Aorta (tissue), 5 donors: ENCODE data around the gene LRRC8D. TPM values are rescaled to one million over a fixed set of nuclear protein-coding genes. Genes with fewer than 3 reads are reported as not detected.

Experiments
- ATAC-seq: fragments of 200-7000 bp; cut with Tn5 transposase; one replicate; pipeline ENCODE4 v1.9.1; 2022; ENCODE audit warnings: moderate library complexity; ENCODE audit not compliant: low FRiP score
- DNase-seq, 2 donors: peaks; one replicate each; pipeline ENCODE4 v3.0.0-alpha.2; 2020
- H3K27ac ChIP-seq, 2 donors: one replicate each; pipeline ENCODE4 v1.5.1; 2013; ENCODE audit warnings: low read length in 2 of 2, mild to moderate bottlenecking in 2 of 2, moderate library complexity in 2 of 2, control low read depth in 1 of 2, inconsistent platforms in 1 of 2, low read depth in 1 of 2
- H3K27me3 ChIP-seq, 2 donors: one replicate each; pipeline ENCODE4 v1.6.1; 2013; ENCODE audit warnings: control low read depth in 1 of 2, low read length in 1 of 2, mild to moderate bottlenecking in 1 of 2, moderate library complexity in 1 of 2; ENCODE audit not compliant: insufficient read depth in 2 of 2, control insufficient read depth in 1 of 2
- H3K36me3 ChIP-seq, 2 donors: one replicate each; pipeline ENCODE4 v1.6.1; 2013; ENCODE audit warnings: control low read depth in 1 of 2, low read length in 1 of 2, mild to moderate bottlenecking in 1 of 2; ENCODE audit not compliant: insufficient read depth in 2 of 2, control insufficient read depth in 1 of 2
- H3K4me1 ChIP-seq, 2 donors: one replicate each; pipeline ENCODE4 v1.6.1; 2013; ENCODE audit warnings: low read length in 2 of 2, control low read depth in 1 of 2, mild to moderate bottlenecking in 1 of 2, moderate library complexity in 1 of 2; ENCODE audit not compliant: insufficient read depth in 2 of 2, control insufficient read depth in 1 of 2
- H3K4me3 ChIP-seq, 2 donors: one replicate each; pipeline ENCODE4 v1.5.1; 2013; ENCODE audit warnings: low read length in 2 of 2, control low read depth in 1 of 2, mild to moderate bottlenecking in 1 of 2
- H3K9me3 ChIP-seq: one replicate; pipeline ENCODE4 v1.6.1; 2013; ENCODE audit warnings: mild to moderate bottlenecking, low read length; ENCODE audit not compliant: control insufficient read depth
- WGBS, 2 donors: extraction: QIAGEN DNeasy Blood & Tissue Kit; methylation state at CpG; one replicate each; pipeline ENCODE4 v1.1.7; 2013; 5-methylcytosine and 5-hydroxymethylcytosine counted together
- intact Hi-C, 2 donors: fragments of 100-400 bp; cut with DNase I; formaldehyde crosslinking; loops; one replicate each; pipeline versions ENCODE4 v1.14.2 to v1.15.0; 2022
- polyA plus RNA-seq, 2 donors: library from polyadenylated mRNA; stranded (reverse); fragments of 200-250 nt; gene quantifications; one replicate each; pipeline ENCODE4 v1.2.3, GENCODE V29; 2013
- total RNA-seq, 2 donors: library from RNA; stranded (reverse); fragmentation: NEBNext Ultra II Directional; extraction: Animal tissue kit (Norgen Biotek cat#: 25700); gene quantifications; one replicate each; pipeline ENCODE4 v1.2.1, GENCODE V29; 2021
- donor health status: healthy with polysubstance abuse.
- donor health status: Bipolar disorder and iron deficiency.
- donor health status: DM: no; HTN: no; CAD: no.
- donor health status: DM: no; HTN: no; CAD: no.
- donor health status: DM: yes; HTN: yes; CAD: no.

Gene LRRC8D
- total and polyA plus RNA-seq, 4 donors, result 0.38 to 10.3 (median 4.0) TPM

DNA sequence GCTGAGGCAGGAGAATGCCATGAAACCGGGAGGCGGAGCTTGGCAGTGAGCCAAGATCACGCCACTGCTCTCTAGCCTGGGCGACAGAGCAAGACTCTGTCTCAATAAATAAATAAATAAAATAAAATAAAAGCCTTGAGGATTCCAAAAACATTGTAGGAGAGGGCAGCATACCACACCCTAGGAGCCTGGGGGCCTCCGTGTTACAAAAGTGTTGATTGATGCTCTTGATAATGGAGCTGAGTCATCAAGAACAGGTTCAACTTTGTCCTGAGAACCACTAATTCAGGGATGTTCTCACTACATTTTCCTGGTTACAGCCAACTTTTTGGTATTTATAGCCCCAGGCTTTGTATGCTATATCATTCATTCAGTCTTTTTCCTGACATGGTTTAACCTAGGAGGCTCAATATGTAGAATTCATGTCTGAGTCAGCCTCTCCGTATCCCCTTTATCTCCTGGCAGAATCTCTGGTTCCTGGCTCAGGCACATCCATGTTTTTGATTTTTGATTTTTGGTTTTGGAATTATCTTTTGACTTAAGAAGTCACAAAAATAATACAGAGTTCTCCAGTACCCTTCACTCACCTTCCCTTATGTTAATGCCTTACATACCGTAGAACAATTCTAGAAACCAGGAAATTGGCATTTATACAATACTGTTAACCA is 69.4 kb downstream of the LRRC8D start:
- Histone ChIP-seq H3K36me3 (no peaks in the 10 kb centered on the region), H3K4me1 (no peaks in the 10 kb centered on the region), H3K4me3 (no peak overlapping the region), H3K9me3 (no peaks in the 10 kb centered on the region), H3K27me3 (no peaks in the 10 kb centered on the region), H3K27ac (no peak overlapping the region)
- 40 to 44% methylated on average over 7 of the region's 7 CpGs for WGBS, 2 donors
- intact Hi-C loops, result no loop called here
- DNase-seq (peak in 1 of 2 donors; percentile 76), ATAC-seq (no peak)

DNA sequence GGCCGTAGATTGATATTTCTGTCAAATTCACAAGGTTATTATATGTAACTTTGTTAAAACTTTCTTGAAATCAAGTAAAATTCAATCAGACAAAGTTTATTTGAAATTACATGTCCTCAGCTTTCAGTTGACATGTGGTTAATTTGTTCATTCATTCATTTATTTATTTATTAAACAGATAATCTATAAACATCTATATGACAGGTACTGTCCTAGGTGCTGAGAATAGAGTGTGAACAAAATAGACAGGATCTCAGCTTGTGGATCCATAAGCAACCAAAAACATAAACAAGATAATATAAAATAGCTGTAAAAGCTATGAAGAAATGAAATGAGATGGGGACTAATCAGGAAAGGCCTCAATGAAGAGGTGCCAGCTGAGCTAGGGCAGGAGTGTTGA is 72.0 kb downstream of the LRRC8D start:
- Histone ChIP-seq H3K4me1 (no peaks in the 10 kb centered on the region), H3K9me3 (no peaks in the 10 kb centered on the region), H3K36me3 (no peaks in the 10 kb centered on the region), H3K27me3 (no peaks in the 10 kb centered on the region), H3K4me3 (no peak overlapping the region), H3K27ac (no peak overlapping the region)
- ATAC-seq (no peak), DNase-seq (no peak)
- intact Hi-C loops, result no loop called here
- 99 to 100% methylated on average over 1 of the region's 1 CpG for WGBS, 2 donors

DNA sequence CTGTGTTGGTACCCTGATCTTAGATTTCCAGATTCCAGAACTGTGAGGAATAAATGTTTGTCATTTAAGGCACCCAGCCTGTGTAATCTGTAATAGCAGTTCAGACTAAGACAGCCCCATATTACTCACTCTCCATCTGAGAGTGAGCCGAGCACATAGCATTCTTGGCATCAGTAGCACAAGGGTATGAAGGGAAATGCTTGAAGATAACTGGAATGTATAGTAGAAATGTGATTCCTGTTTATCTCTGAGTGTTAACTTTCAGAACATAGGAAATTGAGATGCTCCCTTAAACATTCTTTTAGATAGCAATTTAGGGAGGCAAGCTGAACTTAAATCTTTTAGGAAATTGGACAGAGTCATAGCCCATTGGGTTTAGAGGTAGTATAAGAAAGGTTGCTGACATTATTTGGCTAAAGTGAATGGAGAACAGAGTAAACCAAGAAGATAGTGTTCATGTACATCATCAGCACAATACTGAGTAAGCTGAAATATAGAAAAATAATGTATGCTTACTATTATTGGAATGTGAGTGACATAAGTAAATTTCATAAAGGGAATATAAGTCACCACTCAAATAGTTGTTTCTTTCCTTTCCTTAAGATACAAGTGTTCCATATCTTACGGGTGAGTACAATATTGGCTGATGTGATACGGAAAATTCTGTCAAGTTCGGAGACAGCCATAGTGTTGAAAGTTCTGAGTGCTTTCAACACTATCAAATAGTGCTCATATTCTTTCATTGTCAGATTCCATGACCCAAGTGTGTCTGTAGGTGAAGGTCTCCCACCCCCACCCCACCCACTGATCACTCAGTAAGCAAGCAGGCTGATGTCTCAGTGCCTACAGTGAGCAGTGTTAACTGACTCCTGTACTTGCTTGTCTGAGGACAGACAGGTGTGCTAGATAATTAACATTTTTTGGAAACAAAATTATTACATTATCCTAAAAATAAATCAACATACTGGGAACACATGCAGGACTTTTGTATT is 73.7 kb downstream of the LRRC8D start:
- Histone ChIP-seq H3K4me1 (no peaks in the 10 kb centered on the region), H3K4me3 (no peak overlapping the region), H3K36me3 (no peaks in the 10 kb centered on the region), H3K27ac (no peak overlapping the region), H3K9me3 (no peaks in the 10 kb centered on the region), H3K27me3 (no peaks in the 10 kb centered on the region)
- WGBS, 2 donors, result 69 to 76% methylated on average over 4 of the region's 4 CpGs
- DNase-seq (no peak), ATAC-seq (no peak)
- intact Hi-C loops, result no loop called here

DNA sequence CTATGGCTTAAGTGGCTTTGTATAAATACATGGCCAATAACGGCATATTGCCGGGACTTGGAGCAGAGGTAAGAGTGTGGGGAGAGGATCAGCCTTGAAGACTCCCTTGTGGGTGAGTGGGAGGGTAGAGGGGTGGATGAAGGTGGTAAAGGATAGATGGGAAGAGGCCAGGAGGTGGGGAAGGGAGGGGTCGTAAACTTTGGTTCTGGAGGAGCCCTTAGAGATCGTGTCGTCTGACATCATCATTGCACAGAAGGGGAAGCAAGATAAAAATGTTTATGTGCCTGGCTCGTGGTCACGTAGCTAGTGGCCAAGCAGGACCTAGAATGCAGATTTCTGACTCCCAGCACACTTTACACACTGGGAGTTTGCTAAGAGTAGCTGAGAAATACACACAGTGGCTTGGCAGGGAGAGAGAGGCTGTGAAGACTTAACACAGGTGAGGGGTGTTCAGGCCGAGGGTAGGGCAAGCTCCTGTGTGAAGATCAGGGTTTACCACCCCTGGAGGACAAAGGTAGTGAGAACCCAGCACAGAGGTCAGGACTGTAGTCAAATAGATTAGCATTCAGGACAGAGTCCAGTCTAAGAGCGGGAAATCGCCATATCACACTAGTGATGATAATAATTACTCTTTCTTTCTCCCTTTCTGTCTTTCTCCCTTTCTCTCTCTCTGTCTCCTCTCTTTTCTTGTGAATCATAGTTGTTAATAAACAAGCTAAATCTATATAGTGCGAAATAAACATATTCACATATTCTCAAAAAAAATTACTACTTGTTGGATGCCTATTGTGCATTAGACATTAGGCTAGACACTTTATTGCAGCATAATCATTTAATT is 75.5 kb downstream of the LRRC8D start:
- no peak overlapping the region for H3K4me3 ChIP-seq
- peaks cover 0 to 2% of the 10 kb centered on the region in 2 donors for H3K4me1 ChIP-seq
- H3K27me3 ChIP-seq, result no peaks in the 10 kb centered on the region
- H3K9me3 ChIP-seq, result no peaks in the 10 kb centered on the region
- H3K36me3 ChIP-seq, result no peaks in the 10 kb centered on the region
- no peak overlapping the region for H3K27ac ChIP-seq
- intact Hi-C loops, result no loop called here
- ATAC-seq, result no peak
- DNase-seq, result no peak
- WGBS, 2 donors, result 83 to 88% methylated on average over 11 of the region's 11 CpGs

DNA sequence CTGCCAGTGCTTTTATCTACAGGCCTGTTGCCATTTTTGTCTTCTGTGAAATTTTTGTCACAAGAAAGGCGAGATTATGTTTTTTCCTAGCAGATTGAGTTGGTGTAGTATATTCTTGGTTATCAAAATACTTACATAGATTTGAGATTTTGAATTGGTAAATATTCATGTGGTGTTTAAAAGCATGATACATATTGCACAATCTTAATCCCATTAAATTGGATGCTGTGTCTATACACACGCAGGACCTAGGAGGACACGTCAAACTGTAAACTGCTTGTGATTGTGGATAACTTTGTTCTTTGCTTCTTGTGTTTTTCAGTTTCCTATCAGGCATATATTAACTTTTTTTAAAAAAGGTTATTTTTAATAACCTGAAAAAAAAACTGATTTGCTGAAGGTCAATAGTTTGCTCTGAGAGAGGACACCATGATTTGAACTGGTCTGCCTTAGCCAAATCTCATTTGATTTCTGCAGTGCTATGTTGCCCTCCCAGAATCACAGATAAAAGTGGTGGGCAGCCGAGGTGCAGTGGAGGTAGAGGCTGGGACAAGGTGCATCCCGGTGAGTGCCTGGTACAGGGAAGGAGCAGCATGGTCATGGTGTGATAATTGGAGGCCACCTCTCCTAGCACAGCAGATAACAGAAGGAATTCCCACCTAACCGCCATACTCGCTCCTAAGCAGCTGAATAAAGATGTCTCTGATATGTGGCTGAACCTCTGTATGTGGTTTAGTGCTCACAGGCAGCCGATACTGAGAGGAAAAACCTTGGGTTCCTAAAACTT is 76.7 kb downstream of the LRRC8D start:
- no peak overlapping the region for H3K4me3 ChIP-seq
- no peaks in the 10 kb centered on the region for H3K9me3 ChIP-seq
- H3K4me1 ChIP-seq, result peaks cover 0 to 2% of the 10 kb centered on the region in 2 donors
- no peak for DNase-seq
- intact Hi-C loops, result no loop called here
- no peak for ATAC-seq
- no peaks in the 10 kb centered on the region for H3K36me3 ChIP-seq
- 89 to 94% methylated on average over 8 of the region's 8 CpGs for WGBS, 2 donors
- H3K27ac ChIP-seq, result no peak overlapping the region
- no peaks in the 10 kb centered on the region for H3K27me3 ChIP-seq

DNA sequence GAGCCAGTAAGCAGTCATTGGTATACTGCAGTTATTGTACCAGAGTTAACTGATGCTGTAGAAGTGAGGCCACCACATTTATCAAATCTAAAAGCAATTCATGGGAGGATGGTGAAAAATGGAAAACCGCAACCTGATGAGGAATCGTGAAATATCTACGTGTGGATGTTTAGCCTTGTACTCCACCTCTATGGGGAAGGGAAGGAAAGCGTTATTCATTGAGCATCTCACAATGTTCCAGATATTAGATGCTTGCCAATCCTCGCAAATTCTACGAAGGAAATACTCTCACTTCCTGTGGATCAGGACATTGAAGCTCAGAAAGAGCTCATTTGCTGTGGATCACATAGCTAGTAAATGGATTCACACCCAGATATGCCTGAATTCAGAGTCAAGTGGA is 77.3 kb downstream of the LRRC8D start:
- intact Hi-C loops, result no loop called here

GRCh38 chr1:89898695-89899470 is 78.1 kb downstream of the LRRC8D start:
- 94 to 95% methylated on average over 7 of the region's 7 CpGs for WGBS, 2 donors
- no peak overlapping the region for H3K4me3 ChIP-seq
- intact Hi-C loops, result no loop called here
- peaks cover 0 to 2% of the 10 kb centered on the region in 2 donors for H3K4me1 ChIP-seq
- no peak overlapping the region for H3K27ac ChIP-seq
- DNase-seq (no peak), ATAC-seq (no peak)
- no peaks in the 10 kb centered on the region for H3K27me3 ChIP-seq
- H3K36me3 ChIP-seq, result no peaks in the 10 kb centered on the region
- no peaks in the 10 kb centered on the region for H3K9me3 ChIP-seq

More for the DNA sequence above, 77.3 kb downstream of the LRRC8D start:
- ATAC-seq (no peak), DNase-seq (no peak)
- Histone ChIP-seq H3K4me1 (peaks cover 0 to 2% of the 10 kb centered on the region in 2 donors), H3K27me3 (no peaks in the 10 kb centered on the region), H3K4me3 (no peak overlapping the region), H3K36me3 (no peaks in the 10 kb centered on the region), H3K9me3 (no peaks in the 10 kb centered on the region), H3K27ac (no peak overlapping the region)
- WGBS, 2 donors, result 93 to 96% methylated on average over 6 of the region's 6 CpGs
